H1 (cell line): ENCODE measurements around the gene PKP1.

Source experiments
- CEBPB ChIP-seq: IDR thresholded peaks from 2 replicates; pipeline ENCODE4 v1.6.1; 2012; ENCODE audit warnings: low read depth, low read length
- CTBP2 ChIP-seq: IDR thresholded peaks from 2 replicates; pipeline ENCODE4 v1.7.0; 2011; ENCODE audit warnings: borderline replicate concordance, mild to moderate bottlenecking, moderate library complexity, mixed read lengths, low read length; ENCODE audit not compliant: insufficient read depth, insufficient read length
- CTCF ChIP-seq, 3 experiments: IDR thresholded peaks; 1 replicate in 2 of 3; 2 replicates in 1 of 3; pipeline versions ENCODE4 v1.5.1 to v1.6.1; 2011; ENCODE audit warnings: low read length in 3 of 3, mild to moderate bottlenecking in 3 of 3, inconsistent platforms in 2 of 3, low read depth in 1 of 3, moderate library complexity in 1 of 3; ENCODE audit not compliant: insufficient read depth in 1 of 3; ENCODE audit errors: control extremely low read depth in 1 of 3
- EZH2 ChIP-seq: fragments of 200-600 bp; sonication (generic); IDR thresholded peaks from 2 replicates; pipeline ENCODE4 v1.7.1; 2012; ENCODE audit warnings: low read depth, mild to moderate bottlenecking, moderate library complexity, low read length, inconsistent platforms; ENCODE audit not compliant: severe bottlenecking
- POLR2A ChIP-seq, 2 experiments: IDR thresholded peaks; 1 replicate in 1 of 2; 2 replicates in 1 of 2; pipeline ENCODE4 v1.6.1; 2011; ENCODE audit warnings: low read depth in 2 of 2, low read length in 2 of 2, mild to moderate bottlenecking in 2 of 2; ENCODE audit errors: control extremely low read depth in 1 of 2
- RBBP5 ChIP-seq: IDR thresholded peaks from 2 replicates; pipeline ENCODE4 v1.7.1; 2012; ENCODE audit warnings: low read depth, mild to moderate bottlenecking, inconsistent platforms, low read length, moderate library complexity, borderline replicate concordance
- RFX5 ChIP-seq: IDR thresholded peaks from 2 replicates; pipeline ENCODE4 v1.6.1; 2011; ENCODE audit warnings: low read depth, low read length, improper control_type of control experiment, borderline replicate concordance
- RNF2 ChIP-seq: fragments of 200-900, 300-1000 bp; sonication (generic); IDR thresholded peaks from 2 replicates; pipeline ENCODE4 v1.7.1; 2016; ENCODE audit warnings: borderline replicate concordance, low read depth, mild to moderate bottlenecking, antibody characterized with exemption, low read length; ENCODE audit not compliant: poor library complexity, severe bottlenecking; ENCODE audit errors: missing control alignments
- SP2 ChIP-seq: IDR thresholded peaks from 2 replicates; pipeline ENCODE4 v1.6.1; 2012; ENCODE audit warnings: mild to moderate bottlenecking, low read length, inconsistent platforms
- SUZ12 ChIP-seq: fragments of 200-600 bp; sonication (generic); IDR thresholded peaks from 2 replicates; pipeline ENCODE4 v1.6.1; 2012; ENCODE audit warnings: mild to moderate bottlenecking, inconsistent platforms, low read length, moderate library complexity, mixed read lengths
- TAF1 ChIP-seq: IDR thresholded peaks from 2 replicates; pipeline ENCODE4 v1.6.1; 2011; ENCODE audit warnings: mild to moderate bottlenecking, low read depth, low read length
- TBP ChIP-seq: IDR thresholded peaks from 2 replicates; pipeline ENCODE4 v1.6.1; 2011; ENCODE audit warnings: low read depth, low read length, improper control_type of control experiment
- TCF12 ChIP-seq: IDR thresholded peaks from 2 replicates; pipeline ENCODE4 v1.6.1; 2011; ENCODE audit warnings: low read depth, mild to moderate bottlenecking, low read length
- YY1 ChIP-seq: IDR thresholded peaks from 2 replicates; pipeline ENCODE4 v1.6.1; 2011; ENCODE audit warnings: low read depth, mild to moderate bottlenecking, low read length

- no peak for TF ChIP-seq RFX5
- TF ChIP-seq CTCF (IDR thresholded peaks at IDR 0.05; ENCODE audit: control extremely low read depth in 1 of 3, insufficient read depth in 1 of 3, low read depth in 1 of 3, low read length in 3 of 3): no peak
- no peak for TF ChIP-seq POLR2A (IDR thresholded peaks at IDR 0.05; ENCODE audit: control extremely low read depth in 1 of 2, low read depth in 2 of 2, low read length in 2 of 2)
- no peak for TF ChIP-seq SP2
- TF ChIP-seq CEBPB: no peak
- TF ChIP-seq TCF12: no peak
- no peak for TF ChIP-seq TAF1
- TF ChIP-seq RBBP5: no peak
- no peak for TF ChIP-seq RNF2
- TF ChIP-seq YY1: no peak
- TF ChIP-seq CTBP2: no peak
- TF ChIP-seq TBP: no peak
- no peak for TF ChIP-seq EZH2
- TF ChIP-seq SUZ12: no peak
These were observed 7.2 kb downstream of the PKP1 start for GRCh38 chr1:201290551-201290950.
